Stimulated activated CD8-positive, alpha-beta memory T cell treated with anti-CD3 and anti-CD28 coated beads, Interleukin-4, amount 100 ng/mL, for 24 hours (primary cell): ENCODE measurements around the gene OR10X1.

Experiments used
- DNase-seq: peaks from one replicate; pipeline ENCODE4 v3.0.0-alpha.2; 2020; ENCODE audit warnings: low read depth

Gene OR10X1

GRCh38 chr1:158579733-158580132 lies at the start of gene OR10X1:
Gene OR10X1 (minus strand): TSS chr1:158579899. CDS start chr1:158579899, 0 bp downstream.
- DNase-seq, result no peak

- no peak for DNase-seq
Observed at GRCh38 chr1:158613764-158614163, 34.1 kb upstream of the OR10X1 start.

GRCh38 chr1:158611916-158612315 lies 32.2 kb upstream of the OR10X1 start:
- DNase-seq, result no peak

- no peak for DNase-seq
Observed at GRCh38 chr1:158607296-158607695, 27.6 kb upstream of the OR10X1 start.

GRCh38 chr1:158604968-158605367 lies 25.3 kb upstream of the OR10X1 start, which contains the start of gene OR10Z1:
Gene OR10Z1 (plus strand): TSS chr1:158605268. CDS start chr1:158606439, 1,171 bp downstream.
- no peak for DNase-seq

GRCh38 chr1:158600735-158601134 lies 21.0 kb upstream of the OR10X1 start:
- no peak for DNase-seq

GRCh38 chr1:158586942-158587341 lies 7.2 kb upstream of the OR10X1 start:
- DNase-seq, result no peak

GRCh38 chr1:158583962-158584361 lies 4.3 kb upstream of the OR10X1 start:
- DNase-seq, result no peak

- DNase-seq, result no peak
Observed at GRCh38 chr1:158577561-158577960, 2.1 kb downstream of the OR10X1 start.

- DNase-seq, result no peak
Observed at GRCh38 chr1:158572226-158572625, 7.5 kb downstream of the OR10X1 start.

GRCh38 chr1:158570480-158570879 lies 9.2 kb downstream of the OR10X1 start, which contains the start of gene OR6P1:
Gene OR6P1 (minus strand): TSS chr1:158570580. CDS start chr1:158563604, 6,976 bp downstream.
- DNase-seq, result no peak

- DNase-seq, result no peak
Observed at GRCh38 chr1:158564608-158565007, 15.1 kb downstream of the OR10X1 start.

GRCh38 chr1:158563853-158564252 lies 15.8 kb downstream of the OR10X1 start:
- DNase-seq, result no peak

GRCh38 chr1:158559696-158560095 lies 20.0 kb downstream of the OR10X1 start:
- no peak for DNase-seq

GRCh38 chr1:158554352-158554751 lies 25.3 kb downstream of the OR10X1 start, which contains the start of gene OR6Y1:
Gene OR6Y1 (minus strand): TSS chr1:158554405. CDS start chr1:158548105, 6,300 bp downstream.
- DNase-seq, result no peak

GRCh38 chr1:158552296-158552695 lies 27.4 kb downstream of the OR10X1 start:
- DNase-seq, result no peak

- no peak for DNase-seq
Observed at GRCh38 chr1:158547533-158547932, 32.2 kb downstream of the OR10X1 start.

- no peak for DNase-seq
Observed at GRCh38 chr1:158537609-158538008, 42.1 kb downstream of the OR10X1 start.

GRCh38 chr1:158534496-158534895 lies 45.2 kb downstream of the OR10X1 start:
- DNase-seq, result no peak
